Endothelial cell of hepatic sinusoid (primary cell): ENCODE data around the gene ANKFN1.
"Not testable (repeated sequence)": the region's sequence is repeated elsewhere in the genome, so short reads cannot be mapped to it uniquely, and the experiment has no call there.

Experiments used
- in situ Hi-C: cut with HindIII; loops from 2 replicates; pipeline ENCODE4 v1.10.0; 2017; ENCODE audit warnings: low sequenced_read_pairs

Gene ANKFN1

DNA sequence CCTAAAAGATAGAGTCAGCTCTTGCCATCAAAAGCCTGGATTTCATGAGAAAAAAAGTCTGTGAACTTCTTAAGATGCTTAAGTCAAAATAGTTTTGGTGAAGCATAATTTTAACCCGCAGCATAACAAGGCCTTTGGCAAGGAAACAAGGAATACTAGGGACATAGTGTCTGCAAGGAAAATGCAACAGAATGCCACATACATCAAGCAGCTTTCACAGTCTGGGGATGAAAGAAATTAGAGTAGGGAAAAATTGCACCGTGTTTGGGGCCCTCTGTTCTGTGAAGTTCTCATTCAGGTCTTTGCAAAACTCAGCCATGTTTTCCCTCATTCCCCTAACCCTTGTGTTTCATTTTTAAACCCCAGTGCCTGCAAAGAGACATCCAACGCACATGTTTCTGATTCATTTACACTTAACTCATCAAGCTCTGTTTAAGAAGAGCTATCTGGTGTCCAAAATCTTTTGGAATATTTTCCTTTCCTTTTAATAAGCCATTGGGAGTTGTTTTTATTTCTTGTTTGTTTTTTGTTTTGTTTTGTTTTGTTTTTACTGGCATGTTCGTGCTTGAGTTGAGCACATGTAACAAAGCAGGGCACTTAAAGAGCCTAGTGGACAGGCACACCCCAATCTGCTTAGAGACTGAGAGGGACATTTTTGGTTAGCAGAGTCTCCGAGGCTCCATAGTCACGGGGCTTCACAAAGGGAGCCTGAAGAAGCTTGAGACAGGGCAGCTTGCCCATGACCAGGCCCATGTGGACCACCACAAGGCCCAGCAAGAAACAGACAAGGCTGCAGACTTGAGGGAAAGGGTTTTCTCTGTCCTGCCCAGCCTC is 116.5 kb downstream of the ANKFN1 start:
- in situ Hi-C loops: no loop called here

DNA sequence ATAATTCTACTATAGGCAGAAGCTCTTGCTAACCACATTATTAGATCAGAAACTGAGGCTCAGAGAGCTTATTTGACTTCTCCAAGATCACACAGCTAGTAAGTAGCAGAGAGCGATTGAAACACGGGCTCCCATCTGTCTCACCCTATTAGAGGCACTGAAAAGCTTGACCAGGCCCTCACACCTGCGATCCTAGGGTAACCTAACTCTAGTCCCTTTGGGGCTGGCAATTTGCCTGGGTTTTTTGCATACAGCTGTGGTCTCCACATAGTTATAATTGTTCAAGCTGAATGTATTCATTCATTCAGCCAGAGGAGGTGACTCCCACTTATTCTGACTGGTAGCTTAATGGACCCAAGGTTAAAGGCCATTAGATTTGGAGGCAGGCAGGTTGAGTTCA is 121.2 kb downstream of the ANKFN1 start:
- in situ Hi-C loops: no loop called here

DNA sequence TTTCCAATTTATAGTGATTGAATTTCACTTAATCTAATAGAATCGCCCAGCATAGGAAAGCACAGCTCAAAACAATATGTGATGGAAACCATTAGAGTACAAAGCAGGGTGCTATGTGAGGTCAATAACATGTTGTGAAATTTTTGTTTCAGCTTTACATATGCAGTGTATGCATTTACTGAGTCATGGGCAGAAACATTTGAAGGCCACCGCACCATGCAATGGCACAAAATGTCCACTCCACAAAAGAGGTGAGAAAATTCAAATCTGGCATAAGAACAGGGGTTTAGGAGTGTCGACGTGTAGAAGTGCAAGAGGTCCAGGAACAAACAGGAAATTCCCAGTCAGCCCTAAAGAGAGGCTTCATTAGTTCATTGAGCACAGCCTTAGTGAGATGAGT is 131.2 kb downstream of the ANKFN1 start:
- in situ Hi-C loops: no loop called here

GRCh38 chr17:56288786-56289185 is 135.5 kb downstream of the ANKFN1 start:
- in situ Hi-C loops: not testable (repeated sequence)

DNA sequence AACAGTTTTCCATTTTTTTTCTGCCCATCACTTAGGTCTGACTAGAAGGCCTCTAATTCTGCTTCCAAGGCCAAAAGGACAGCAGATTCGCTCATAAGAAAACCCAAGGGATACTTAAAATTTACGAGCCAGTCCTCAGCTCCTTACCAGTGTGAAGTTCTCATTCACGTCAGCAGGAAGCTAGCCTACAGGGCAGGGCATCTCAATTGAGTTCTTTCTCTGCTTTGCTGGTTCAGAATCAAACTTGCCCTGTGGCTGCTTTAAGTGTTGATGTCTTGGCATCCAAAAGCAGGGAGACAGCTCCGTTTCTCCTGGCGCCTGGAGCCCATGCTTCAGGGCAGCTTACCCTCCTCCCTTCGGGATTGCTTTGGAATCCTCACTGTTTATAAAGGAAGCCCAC is 136.0 kb downstream of the ANKFN1 start:
- in situ Hi-C loops: no loop called here

DNA sequence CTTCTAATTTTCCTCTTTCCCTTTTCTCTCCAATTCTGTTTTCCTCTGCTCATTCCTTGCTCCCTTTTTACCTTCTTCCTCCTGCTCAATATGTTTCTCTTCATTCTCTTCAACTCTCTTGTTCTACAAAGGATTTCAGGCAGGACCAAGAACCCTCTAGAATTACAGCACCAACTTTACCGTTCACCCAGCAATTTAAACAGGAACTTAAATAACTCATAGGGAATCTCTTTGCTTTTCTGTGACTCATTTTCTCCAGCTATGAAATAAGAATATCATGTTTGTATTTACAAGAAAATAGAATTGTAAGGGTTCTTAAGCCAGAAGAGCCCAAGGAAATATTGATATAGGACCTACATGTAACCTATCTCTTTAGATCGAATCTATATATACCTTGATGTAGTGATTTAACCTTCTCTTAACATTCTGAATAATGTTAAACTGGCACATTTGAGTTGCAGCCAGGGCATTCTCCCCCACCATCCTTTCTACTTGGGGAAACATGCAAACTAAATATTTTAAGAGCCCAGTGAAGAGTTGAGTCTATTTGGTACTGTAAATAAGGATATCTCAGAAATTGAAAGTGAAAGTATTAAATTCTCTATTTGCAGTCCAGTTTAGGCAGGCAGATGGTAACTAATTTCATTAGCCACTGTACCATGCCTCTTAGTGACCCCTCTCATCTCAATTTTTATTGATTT is 137.0 kb downstream of the ANKFN1 start:
- in situ Hi-C loops: loop anchor here (5.0 kb wide), 2 partner anchors 37 to 118 kb away; no protein-coding TSS in a partner anchor

DNA sequence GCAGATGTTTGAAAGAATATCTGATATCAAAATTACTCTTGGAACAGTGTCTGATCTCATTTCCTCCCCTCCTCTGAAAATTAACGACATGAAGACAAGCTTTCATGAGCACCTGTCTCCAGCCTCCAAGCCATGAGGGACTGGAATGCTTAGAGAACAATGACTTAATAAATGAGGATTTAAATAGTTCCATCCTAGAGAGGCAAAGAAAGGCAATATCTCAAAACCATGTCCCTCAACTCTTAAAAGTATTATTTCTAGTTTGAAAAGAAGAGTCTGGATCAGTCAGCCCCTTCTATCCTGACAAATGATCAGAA is 137.5 kb downstream of the ANKFN1 start:
- in situ Hi-C loops: loop anchor here (5.0 kb wide), 2 partner anchors 37 to 118 kb away; no protein-coding TSS in a partner anchor

- in situ Hi-C loops: loop anchor here (5.0 kb wide), 2 partner anchors 36 to 119 kb away; no protein-coding TSS in a partner anchor
Observed at GRCh38 chr17:56291226-56291805, 138.0 kb downstream of the ANKFN1 start.

DNA sequence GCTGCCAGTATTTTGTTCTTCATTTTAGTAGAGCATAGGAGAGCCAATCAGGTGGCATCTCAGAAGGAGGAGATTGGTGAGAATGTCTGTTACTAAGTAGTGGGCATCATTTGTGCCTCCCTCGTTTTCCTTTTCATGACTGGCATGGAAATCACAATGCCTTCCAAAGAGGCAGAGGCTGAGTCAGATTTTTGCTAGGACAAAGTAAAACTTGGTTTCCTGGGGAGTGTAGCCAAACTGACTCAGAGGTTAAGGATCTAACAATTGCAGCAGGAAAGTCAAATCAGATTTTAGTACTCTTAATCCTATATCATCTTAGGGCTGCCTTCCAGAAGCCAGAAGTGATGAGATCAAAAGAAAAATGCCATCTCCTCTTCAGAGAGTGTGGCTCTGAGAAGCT is 138.7 kb downstream of the ANKFN1 start:
- in situ Hi-C loops: loop anchor here (5.0 kb wide), 2 partner anchors 35 to 120 kb away; no protein-coding TSS in a partner anchor

GRCh38 chr17:56292578-56292977 is 139.3 kb downstream of the ANKFN1 start:
- in situ Hi-C loops: loop anchor here (5.0 kb wide), 2 partner anchors 35 to 120 kb away; no protein-coding TSS in a partner anchor

- in situ Hi-C loops: no loop called here
Observed at GRCh38 chr17:56297184-56297583, 143.9 kb downstream of the ANKFN1 start.

DNA sequence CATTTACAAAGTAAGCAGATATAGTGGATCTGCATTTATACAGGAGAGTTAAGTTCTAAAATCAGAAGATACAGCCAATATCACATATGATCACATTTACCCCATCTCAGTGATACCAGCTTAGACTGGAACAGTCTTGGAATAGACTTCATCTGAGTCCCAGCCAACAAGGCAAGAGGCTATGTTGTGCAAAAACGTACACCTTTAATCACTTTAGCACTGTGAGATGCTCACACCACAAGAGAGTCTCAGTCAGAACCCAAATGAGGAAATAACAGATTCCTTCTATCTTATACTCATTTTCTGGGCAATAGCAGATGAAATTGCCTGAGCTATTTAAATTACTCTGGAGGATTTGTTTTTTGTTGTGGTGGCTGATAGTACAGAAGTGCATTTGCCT is 145.6 kb downstream of the ANKFN1 start:
- in situ Hi-C loops: no loop called here

- in situ Hi-C loops: no loop called here
Observed at GRCh38 chr17:56300144-56300543, 146.9 kb downstream of the ANKFN1 start.

DNA sequence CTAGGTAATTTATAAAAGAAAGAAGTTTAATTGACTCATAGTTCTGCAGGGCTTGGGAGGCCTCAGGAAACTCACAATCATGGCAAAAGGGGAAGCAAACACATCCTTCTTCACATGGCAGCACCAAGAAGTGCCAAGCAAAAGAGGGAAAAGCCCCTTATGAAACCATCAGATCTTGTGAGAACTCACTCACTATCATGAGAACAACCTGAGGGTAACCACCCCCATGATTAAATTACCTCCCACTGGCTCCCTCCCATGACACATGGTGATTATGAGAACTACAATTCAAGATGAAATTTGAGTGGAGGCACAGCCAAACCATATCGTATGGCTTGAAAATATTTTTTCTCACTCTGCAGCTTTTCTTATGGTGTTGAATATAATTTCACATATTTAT is 151.7 kb downstream of the ANKFN1 start:
- in situ Hi-C loops: no loop called here

DNA sequence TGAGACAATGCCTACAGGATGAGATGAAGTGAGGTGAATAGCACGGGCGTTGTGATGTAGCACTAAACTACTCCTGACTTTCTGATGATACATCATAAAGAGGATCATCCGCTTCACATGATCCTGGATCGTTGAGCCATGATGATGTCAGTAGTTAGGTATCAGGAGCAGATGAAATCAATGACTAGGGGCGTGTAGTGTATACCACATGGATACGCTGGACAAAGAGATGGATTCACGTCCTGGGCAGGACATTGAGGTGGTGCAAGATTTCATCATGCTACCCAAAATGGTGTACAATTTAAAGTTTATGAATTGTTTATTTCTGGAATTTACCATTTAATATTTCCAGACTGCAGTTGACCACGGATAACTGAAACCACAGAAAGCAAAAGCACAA is 156.6 kb downstream of the ANKFN1 start:
- in situ Hi-C loops: no loop called here

DNA sequence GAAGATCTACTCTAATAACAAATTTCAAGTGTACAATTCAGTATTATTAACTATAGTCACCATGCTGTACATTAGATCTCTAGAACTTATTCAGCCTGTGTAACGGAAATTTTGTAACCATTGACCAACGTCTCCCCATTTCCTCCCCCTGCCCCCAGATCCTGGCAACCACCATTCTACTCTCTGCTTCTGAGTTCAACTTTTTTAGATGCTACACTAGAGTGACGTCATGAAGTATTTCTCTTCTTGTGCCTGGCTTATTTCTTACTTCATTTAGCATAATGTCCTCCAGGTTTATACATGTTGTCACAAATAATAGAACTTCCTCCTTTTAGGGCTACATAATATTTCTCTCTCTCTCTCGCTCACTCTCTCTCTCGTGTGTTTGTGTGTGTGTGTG is 157.5 kb downstream of the ANKFN1 start:
- in situ Hi-C loops: no loop called here

DNA sequence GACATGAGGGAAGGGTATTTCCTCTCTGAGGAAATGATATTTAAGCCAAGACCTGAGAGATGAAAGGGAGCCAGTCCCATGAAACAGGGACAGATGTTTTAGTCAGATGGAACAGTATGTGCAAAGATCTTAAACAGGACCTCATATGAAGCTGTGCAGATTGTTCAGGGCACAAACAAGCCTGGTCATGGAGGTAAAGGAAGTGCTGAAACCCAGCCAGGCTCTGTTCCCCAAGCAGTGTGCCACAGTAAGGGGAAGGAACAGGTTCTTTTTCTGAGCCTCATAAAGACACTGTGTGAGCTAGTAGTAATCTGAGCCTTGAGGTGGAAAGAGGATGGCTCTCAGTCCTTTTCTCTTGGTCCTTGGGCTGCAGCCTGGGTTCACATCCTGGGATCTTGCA is 159.9 kb downstream of the ANKFN1 start:
- in situ Hi-C loops: no loop called here

DNA sequence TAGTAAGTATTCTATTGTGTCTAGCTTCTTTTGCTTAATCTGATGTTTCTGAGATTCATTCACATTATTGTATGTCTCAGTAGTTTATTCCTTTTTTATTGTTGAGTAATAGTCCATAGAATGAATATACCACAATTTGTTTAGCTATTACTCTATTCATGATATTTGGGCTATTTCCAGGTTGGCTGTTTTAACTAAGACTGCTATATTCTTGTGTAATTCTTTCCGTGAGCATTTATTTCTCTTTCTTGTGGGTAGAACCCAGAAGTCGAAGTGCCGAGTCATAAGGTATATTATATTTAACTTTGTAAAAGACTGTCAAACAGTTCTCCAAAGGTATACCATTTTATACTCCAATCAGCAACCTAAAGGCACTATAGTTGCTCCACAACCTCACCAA is 160.8 kb downstream of the ANKFN1 start:
- in situ Hi-C loops: no loop called here

DNA sequence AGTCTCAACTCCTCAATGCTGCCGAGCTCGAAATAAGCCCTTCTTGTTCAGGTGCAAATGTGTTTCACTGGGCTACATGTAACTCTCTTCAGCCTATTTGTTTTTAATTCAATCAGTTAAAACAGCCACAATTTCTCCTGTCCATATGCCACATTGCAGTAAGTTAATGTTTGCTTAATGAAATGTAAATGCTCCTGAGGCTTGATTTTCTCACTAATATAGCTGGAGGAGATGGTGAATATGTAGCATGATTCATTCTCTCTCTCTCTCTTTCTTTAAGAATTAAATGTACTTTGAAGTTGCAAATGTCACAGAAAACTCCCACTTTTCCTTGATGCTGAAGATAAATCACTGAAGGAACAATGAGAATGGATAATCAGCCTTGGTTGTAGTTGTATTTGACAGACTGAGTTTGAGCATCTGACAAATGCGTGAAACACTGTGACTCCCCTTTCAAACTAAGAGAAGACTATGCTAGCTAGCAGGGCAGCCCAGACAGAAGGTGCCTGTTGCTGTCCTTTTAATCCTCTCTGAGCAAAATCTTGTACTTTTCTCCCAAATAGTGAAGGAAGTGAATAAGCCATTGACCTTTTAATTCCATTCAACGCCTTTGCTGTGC is 161.8 kb downstream of the ANKFN1 start:
- in situ Hi-C loops: no loop called here

DNA sequence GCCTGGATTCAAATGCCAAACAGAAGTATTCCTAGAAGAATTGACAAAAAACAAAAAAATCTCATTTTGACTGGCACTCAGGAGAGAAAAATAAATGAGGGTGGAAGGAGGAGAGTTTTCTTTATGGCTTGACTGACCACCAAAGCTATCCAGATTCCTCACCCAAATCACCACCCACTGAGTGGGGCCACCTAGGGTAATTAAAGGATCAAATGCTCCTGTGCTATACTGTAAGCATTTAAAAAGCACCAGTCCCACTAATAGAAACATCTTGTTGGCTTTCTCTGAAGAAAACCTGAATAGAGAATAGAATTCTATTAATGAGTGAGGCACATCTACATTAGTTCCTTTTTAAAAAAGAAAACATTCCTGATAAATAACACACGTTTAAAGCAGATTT is 163.3 kb downstream of the ANKFN1 start:
- in situ Hi-C loops: no loop called here
